ENCODE results near the gene MEIS2.

DNA sequence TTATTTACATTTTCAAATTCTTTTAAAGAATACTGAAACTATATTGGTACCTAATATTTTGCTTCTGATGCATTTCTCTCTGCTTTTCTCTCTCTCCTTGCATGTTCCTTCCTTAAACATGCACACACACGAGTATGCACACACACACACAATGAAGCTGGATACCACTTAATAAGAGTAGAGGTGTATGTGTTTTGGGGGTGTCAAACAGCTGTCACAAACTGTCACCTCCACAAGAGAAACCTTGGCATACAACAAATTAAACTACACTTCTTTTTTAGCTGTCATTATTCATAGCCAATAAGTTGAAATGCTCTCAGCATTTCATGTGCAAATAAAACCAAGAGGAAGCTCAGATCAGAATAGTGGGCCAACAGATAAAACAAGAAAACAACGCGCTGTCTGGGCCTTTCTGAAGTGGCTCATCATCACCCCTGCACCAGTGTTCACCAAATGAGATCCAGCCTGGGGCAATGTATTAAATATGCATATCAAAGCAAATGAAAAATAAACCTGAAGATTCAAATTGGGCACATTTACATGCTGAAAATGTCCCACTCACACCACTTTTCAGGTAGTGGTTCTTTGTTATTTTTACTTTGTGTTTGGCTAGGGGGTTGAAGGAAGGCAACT, 9.7 kb downstream of the MEIS2 start:
- TF ChIP-seq CTCF (IDR thresholded peaks at IDR 0.05; ENCODE audit: low read length) = no peak
- TF ChIP-seq EZH2 (IDR thresholded peaks at IDR 0.05; ENCODE audit: borderline replicate concordance, low read length) = no peak

Measured in OCI-LY1 (cell line).